GM19395 (cell line): ENCODE data around the gene ABCA10.
A peak's percentile ranks its signal among the peaks of the same experiment; 100 is the strongest.
"Not testable (repeated sequence)": the region's sequence is repeated elsewhere in the genome, so short reads cannot be mapped to it uniquely, and the experiment has no call there.

Experiments
- ATAC-seq: cut with Tn5 transposase; IDR thresholded peaks from one replicate; pipeline ENCODE4 v1.9.1; 2021; ENCODE audit warnings: mild to moderate bottlenecking, moderate library complexity; ENCODE audit not compliant: unreplicated experiment

Gene ABCA10

DNA sequence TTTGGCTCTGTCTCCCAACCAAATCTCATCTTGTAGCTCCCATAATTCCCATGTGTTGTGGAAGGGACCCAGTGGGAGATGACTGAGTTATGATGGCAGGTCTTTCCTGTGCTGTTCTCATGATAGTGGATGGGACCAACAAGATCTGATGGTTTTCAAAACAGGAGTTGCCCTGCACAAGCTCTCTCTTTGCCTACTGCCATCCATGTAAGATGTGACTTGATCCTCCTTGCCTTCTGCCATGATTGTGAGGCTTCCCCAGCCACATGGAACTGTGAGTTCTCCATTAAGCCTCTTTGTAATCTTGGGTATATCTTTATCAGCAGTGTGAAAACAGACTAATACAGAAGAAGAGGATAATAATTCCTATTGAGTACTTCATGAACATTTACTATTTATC, 60.0 kb downstream of the ABCA10 start:
- not testable (repeated sequence) for ATAC-seq

DNA sequence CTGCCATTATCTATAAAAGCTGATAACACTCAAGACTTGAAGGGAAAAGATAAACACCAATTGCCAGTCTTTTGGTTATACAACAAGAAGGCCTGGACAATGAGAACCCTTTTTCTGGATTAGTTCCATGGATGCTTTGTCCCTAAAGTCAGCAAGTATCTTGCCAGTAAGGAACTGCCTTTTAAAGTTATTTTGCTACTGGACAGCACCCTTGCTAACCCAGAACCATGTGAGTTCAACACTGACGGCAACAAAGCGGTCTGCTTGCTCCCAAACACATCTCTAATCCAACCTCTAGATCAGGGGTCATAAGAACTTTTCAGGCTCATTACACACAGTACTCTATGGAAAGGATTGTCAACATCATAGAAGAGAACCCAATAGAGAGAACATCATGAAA, 61.7 kb downstream of the ABCA10 start:
- no peak for ATAC-seq

DNA sequence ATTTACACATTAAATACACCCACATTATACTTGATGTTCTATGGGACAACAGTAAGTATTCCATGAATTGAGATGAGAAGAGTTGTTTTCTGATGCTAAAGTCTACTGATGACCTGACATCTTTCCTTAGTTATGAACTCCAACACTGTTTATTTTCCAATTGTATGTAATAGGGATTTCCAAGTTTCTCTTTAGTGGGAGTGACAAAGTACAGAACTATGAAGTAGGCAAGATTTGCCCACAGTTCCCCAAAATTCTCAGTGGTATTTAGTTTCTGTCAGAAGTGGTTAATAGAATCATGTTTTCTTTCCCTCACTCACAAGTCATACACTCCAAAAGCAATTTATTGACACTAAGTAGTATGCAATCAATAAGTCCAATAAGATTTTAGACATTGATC, 64.4 kb downstream of the ABCA10 start:
- no peak for ATAC-seq

DNA sequence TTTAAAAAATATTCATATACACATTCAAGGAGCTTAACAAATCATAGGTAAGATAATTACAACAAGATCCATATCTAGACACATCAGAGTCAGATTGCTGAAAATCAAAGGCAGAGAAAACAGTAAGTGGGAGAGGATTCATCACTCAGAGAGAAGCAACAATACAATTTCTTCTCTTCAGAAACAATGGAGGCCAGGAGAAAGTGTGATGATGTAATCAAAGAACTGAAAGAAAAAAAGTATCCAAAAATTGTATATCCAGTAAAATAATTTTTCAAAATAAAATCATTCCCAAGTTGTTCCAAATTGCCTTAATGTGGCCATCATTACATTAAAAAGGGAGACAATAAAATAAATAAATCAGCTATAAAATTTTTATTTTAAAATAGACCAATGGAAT, 69.2 kb downstream of the ABCA10 start:
- no peak for ATAC-seq

DNA sequence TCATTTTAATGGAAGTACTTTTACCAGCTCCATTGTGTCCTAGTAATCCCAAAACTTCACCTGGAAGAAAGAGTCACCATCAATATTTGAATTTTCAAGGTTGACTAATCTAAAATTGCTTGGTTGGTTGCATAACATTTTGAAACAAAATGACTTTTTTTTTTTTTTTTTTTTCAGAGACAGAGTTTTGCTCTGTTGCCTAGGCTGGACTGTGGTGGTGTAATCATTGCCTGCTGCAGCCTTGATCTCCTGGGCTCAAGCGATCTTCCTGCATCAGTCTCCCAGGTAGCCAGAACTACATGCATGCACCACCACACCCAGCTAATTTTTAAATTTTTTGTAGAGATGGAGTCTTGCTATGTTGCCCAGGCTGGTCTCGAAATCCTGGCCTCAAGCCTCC, 74.4 kb downstream of the ABCA10 start:
- ATAC-seq, result no peak

DNA sequence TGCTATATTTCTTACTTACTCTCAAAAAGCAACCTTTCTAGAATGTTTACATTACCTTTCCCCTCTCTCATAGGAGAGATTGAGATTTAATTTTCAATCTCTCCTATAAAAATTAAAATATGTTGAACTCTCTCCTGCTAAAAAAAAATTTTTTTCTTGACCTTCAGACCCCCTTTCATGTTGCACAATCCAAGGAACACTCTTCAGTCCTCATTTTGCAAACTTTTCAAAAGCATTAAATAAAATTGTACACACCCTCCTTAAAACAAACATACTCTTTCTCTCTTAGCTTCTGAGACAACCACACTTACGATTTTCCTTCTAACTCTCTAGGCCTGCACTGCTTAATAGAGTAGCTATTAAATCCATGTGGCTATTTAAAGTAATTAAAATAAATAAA, 78.3 kb downstream of the ABCA10 start:
- ATAC-seq, result no peak

DNA sequence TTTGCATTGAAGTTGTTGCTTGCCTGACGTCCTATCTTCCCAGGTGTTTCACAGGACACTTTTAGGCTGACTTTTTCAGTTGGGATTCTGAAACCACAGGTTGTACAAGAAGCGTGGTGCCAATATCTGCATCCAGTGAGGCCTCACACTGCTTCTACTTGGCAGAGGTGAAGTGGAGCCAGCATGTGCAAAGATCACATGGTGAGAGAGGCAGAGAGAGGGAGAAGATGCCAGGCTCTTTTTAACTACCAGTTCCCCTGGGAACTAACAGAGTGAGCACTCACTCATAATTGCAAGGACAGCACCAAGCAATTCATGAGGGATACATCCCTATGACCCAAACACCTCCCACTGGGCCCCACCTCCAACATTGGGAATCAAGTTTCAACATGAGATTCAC, 81.2 kb downstream of the ABCA10 start:
- no peak for ATAC-seq

DNA sequence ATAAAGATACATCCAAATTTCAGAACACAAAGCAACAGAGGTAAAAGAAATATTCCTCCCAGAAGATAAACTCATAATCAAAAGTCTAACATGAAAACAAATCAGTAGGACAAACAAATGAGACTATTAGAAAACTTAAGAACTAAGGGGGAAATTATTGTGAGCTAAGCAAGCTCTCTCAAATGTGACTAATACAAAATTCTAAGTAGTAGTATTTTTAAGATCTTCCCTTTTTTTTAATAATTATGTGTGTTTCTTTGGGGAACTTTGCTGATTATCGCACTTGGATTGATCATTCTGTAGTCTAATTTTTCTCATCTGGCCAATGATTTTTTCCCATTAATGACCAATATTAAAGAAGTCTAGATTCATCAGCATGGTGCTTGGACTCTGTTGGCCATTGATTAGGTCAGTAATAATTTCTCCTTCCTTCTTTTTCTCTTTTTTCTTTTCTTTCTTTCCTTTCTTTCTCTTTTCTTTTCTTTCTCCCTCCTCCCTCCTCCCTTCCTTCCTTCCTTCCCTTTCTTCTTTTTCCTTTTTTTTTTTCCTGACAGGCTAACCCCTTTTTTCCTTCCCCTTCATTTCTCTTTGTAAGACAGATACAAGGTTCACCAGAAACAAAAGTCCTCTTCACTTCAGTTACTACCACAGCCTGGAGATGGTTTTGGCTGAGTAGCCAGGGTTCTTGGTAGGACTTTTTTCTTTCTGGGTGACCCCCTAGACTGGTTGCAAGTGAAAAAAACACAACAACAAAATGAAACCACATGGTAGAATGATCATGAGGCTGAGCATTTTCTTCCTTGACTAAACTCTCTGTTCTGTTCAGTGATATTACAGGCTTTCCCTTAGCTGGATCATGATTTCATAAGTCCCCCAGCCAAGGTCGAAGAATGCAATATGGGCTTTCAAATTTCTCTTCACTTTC, 84.0 kb downstream of the ABCA10 start:
- no peak for ATAC-seq

DNA sequence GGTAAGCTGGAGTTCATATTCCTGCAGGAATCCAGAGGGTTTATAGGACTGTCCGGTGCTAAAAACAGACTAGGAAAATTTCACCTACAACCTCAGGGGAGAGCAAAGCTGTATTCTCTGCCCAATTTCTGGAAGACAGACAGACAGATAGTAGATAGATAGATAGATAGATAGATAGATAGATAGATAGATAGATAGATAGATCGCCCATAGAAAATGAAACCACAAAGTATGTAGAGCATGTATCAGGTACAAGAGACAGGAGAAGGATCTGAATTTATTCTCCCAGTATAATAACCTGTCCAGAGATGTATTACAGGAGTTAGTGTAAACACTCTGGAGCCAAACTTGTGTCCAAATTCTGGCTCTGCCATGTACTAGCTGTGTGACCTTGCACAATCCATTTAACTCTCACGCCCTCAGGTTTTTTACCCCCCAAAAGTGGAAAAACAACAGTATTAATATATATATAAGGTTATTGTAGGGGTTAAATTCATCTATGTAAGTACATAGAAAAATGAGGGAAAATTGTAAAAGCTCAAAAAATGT, 84.9 kb downstream of the ABCA10 start:
- ATAC-seq, result no peak

DNA sequence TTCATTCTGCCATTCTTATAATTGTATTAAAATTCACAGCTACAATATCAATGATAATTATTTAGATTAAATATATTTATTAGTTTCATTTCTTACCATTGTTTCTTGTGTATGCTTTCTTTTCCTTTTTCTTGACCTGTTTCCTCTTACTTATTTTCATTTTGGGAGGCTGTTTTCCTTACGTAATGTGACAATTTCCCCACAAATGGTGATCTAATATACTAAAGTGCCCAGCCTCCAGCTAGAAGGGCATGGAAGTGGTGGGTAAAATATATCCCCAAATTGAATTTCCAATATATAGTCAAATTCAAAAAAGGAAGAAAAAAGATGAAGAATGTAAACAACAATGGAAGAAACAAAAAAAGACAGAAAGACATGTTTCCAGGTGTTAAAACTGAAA, 85.5 kb downstream of the ABCA10 start:
- no peak for ATAC-seq

DNA sequence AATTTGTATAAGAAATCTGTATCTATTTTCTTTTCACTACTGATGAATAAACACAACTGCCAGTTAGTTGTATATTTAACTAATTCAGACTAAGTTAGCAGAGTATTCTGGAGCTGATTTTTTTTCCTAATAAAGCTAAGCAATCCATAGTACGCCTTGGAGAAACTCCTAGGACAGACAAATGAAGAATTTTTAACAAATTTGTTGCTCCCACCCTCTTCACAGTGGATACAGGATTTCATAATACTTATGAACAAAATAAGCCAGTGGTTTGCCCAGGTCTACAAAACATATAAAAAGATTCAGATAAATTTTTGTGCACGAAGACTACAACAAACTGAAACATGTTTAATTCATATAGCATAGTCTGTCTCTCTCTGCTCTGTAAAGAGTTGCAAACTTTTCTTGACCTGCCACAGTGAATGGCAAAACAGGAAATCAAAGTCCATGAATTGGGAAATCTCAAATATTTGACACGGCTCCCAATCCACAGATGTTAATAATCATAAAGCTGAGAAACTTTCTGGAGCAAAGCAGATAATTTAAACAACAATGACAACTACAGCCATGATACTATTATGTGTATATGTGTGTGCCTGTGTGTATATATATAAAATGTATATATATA, 86.3 kb downstream of the ABCA10 start:
- ATAC-seq, result no peak

DNA sequence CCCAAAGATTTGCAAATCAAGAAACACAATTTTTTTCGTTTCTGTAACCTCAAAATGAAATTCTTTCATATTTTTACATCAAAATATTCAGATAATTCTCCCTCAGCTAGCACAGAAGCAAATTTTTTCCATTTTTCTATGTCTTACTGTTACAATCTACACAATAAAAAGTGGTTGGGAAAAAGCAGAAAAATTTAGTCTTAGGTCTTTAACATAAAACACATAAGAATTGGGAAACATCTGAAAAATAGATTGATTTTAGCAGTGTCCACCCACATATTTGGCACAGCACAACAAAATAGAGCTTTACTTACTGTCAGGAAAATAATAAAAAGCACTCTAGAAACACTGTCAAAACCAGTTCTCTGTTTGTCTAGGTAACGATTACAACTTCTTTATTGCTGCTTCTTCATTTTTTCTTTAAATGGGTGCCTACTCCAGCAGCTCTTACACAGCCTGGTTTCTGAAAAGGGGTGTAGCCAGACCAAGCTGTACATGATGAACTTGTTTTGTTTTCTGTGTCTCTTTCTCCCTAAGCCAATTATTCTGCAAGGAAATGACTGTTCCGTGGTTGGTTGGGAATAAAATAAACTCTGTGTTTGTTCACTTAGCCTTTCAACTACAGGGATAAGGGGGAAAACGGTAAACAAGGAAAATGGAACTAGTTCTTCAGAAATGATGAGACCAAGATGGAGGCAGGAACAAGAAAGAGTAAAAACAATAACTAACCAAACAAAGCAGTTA, 87.0 kb downstream of the ABCA10 start, which contains the start of gene ABCA6:
Gene ABCA6, minus strand, starts transcription at position 465 of the 744 bp plus-strand sequence. CDS start 1,192 bp downstream, outside the sequence.
- no peak for ATAC-seq

DNA sequence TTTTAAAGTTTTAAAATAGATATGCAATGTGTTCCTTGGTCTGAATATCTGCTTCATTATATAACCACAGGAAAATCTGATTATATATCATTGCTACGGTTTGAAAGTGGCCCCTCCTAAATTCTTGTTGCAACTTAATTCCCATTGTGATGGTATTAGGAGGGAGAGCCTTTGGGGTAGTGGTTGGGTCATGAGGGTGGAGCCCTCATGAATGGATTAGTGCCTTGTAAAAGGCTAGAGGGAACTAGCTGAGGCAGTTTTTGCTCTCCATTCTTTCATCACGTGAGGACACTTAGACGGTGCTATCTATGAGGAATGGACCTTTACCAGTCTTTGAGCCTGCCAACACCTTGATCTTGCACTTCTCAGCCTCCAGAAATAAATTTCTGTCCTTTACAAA, 94.5 kb downstream of the ABCA10 start:
- ATAC-seq, result no peak

DNA sequence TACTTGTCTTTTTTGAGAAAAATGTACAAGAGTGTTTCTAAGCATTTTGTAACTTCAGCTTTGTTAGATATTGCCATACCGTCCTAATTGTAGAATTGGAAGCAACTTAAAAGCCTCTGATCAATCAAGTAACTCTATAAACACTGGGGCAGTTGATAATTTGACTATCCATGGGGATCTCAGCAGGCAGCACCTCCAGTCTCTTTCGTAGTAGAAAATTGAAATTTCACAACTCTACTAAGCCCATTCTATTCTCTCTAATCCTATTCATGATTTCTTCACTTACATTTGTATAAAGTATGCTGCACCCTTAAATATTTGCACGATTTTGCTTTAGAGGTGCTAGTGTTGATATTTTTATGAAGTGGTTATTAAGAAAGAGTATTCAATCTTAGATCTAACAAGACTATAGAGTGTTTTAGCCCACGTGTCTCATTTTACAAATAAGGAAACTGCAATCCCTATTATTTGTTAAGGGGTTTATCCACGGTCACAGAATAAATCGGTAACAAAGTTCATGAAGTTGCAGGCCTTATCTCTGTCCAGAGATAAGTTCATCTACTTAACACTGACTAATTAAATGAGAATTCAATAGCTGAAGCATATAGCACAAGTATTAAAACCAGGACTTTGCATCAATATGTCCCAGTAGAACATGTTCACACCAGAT, 97.9 kb downstream of the ABCA10 start:
- ATAC-seq, result no peak

DNA sequence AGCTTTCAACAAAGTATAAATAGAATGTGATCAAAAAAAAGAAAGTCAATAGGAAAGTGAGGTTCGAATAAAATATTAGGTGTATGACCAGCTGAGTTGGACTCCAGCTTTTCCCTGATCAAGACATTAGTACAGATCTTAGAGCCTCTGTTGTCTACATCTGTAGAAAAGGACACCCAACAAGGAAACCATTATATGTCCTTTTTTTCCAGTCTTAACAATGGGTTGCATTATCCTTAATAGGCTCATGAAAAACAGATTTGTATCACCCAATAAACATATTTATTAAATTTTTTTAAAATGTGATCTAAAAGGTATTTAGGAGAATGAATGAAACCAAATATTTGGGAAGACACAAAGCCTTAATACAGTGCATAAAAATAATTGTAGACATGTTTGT, 105.0 kb downstream of the ABCA10 start:
- ATAC-seq, result no peak

DNA sequence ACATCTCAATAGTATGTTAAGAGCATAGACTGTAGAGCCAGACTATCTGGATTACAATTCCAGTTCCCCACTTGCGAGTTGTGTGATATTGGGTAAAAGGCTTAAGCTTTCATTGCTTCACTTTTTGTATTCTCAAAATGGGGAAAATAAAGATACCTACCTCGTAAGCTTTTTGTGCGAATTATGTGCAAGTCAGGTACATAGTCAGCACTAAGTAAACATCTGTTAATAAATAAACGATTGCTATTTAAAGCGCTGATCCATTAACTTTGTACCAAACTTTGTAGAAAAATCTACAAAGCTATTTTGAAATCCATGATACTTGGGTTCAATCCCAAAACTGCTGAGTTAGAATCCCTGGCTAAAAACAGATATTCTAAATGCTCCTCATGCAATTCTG, 106.6 kb downstream of the ABCA10 start:
- ATAC-seq, result no peak

DNA sequence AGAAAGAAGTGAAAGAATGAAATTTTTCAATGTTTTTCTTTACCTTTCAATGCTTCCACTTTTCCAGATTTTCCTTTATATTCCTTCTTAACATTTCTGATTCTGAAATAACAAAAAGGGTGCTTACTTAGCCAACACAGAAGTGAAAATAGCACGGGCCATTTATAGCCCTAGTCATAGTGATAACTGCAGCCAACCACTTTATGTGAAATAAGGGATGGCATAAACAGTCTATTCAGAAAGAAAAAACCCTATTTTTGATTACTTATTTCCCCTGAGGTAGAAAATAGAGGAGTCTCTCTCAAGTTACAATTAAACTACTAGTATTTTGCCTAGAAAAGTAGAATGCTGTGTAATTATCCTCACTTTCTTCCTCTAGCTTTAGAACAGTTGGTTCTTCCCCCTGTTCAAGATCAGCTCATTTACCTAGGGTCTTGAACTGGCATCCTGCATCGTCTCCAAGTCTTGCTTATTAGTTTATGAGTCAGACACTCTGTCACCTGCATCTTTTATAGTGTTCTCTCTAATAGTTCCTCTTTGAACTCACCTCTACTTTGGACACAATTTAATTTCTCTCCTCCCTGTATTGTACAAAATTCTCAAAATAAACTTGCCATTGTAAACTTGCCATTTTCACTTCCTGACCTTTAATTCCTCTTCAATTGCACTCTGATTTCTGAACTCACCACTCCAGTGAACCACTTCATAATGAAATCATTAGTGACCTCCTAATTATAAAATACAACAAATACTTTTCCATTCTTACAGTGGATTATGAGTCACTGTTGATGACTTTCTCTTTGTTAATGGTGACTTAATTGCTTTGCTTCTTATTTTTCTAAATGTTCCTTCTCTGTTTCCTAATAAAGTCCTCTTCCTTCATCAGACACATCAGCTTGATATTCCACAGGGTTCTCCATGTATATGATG, 110.5 kb downstream of the ABCA10 start:
- peak; percentile 52 for ATAC-seq

DNA sequence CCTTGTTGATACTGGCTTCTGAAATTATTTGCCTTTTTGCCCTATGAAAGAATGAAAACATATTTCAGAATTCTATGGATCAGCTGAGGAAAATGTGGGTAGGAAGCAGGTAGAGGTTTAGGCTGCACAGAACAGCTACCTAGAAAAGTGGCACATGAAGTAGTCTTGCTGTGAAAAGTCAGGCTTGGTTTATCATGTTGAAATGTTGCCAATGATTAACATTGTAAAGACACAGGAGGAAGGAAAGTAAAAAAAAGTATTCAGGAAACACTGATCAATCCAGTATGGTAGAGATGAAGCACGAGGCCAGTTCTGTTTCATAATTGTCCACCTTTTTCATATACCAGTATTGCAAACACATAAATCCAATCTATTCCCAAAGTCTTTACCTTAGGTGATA, 116.8 kb downstream of the ABCA10 start:
- no peak for ATAC-seq

DNA sequence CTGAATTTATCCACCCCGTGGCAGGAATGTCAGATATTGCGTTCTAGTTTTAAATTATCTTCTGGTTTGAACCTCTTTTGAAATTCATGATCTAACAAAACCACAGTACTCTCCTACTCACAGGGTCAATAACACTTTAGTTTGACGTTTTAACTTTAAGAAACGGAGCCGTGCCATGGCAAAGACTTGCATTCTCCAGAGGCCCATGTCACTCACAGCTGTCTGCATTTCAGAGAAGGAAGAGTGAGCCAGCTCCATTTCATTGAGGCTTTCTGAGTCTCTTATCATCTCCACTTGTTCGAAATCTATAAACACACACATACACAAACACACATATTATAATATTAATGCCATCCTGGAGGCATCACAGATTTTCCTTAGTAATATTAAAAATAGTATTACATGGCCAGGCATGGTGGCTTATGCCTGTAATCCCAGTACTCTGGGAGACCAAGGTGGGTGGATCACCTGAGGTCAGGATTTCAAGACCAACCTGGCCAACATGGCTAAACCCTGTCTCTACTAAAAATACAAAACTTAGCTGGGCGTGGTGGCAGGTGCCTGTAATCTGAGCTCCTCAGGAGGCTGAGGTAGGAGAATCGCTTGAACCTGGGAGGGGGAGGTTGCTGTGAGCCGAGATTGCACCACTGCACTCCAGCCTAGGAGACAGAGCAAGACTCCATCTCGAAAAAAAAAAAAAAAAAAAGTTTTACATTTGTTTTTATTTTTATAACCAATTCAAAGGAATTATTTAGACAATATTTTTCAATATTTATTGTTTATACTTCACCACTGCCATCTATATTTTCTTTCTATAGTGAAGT, 122.5 kb downstream of the ABCA10 start:
- no peak for ATAC-seq
